ENCODE results near the gene LRP2BP.
"Not testable (repeated sequence)": the region's sequence is repeated elsewhere in the genome, so short reads cannot be mapped to it uniquely, and the experiment has no call there.

Gene LRP2BP

GRCh38 chr4:185395956-185396723 lies 416 bp upstream of the LRP2BP start:
- peak; percentile 92 to 93 for DNase-seq (ENCODE audit: low read depth in 2 of 2)

GRCh38 chr4:185394568-185395237 lies 1.0 kb downstream of the LRP2BP start:
- DNase-seq (ENCODE audit: low read depth in 2 of 2) = no peak

DNA sequence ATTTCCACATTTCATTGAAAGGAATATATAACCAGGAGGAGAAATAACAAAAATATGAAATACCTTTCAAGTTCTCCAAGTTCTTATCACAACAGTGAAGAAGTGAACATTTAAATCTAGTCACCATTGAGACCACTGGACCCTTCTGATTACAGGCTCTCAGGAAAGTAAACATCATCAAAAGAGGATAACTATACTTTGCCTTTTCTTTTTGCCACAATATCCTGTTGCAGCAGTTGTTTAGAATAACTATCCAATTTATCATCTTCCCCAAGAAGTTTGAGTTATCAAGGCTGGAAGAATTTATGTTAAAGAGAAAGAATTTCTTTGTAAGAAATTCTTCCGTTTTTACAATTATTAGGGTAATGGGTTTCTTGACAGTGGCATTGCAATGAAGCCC lies 3.6 kb downstream of the LRP2BP start:
- DNase-seq (ENCODE audit: low read depth in 2 of 2) = no peak

DNA sequence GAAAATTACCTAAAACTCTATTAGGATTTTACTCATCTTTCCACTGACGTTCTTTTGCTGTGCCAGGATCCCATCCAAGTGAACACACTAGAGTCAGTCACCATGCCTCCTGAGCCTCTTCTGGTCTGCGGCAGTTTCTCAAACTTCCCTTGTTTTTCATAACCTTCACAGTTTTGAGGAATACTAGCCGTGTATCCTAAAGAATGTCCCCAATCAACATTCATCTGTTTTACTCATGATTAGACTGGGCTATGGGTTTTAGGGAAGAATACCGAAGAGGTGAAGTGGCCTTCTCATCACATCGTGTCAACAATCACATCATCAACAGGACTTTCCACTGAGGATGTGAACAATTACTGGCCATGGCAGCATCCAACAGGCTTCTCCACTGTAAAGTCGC lies 4.8 kb downstream of the LRP2BP start:
- DNase-seq (ENCODE audit: low read depth in 2 of 2) = no peak

- no peak for DNase-seq (ENCODE audit: low read depth in 2 of 2)
Observed at GRCh38 chr4:185387957-185388356, 7.8 kb downstream of the LRP2BP start.

- no peak for DNase-seq (ENCODE audit: low read depth in 2 of 2)
Observed at GRCh38 chr4:185384930-185385331, 10.8 kb downstream of the LRP2BP start.

- DNase-seq (ENCODE audit: low read depth in 2 of 2) = no peak
Observed at GRCh38 chr4:185384061-185384460, 11.7 kb downstream of the LRP2BP start.

DNA sequence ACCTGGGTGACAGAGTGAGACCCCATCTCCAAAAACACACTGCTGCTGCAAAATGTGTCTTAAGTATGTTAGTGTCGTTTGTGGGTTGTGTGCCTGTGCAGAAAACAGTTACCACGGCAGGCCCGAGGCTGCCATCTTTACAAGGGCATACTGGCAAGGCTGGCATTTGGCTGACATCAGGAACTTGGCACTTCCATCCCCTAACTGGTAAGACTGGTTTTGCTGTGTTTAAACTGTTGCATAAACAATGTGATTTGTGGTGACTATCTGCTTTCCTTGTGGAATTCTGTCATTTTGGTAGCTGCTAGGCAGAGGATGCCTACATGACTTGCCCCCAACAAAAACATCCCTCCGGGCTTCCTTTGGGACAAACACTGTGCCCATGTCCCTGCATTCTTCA lies 12.3 kb downstream of the LRP2BP start:
- DNase-seq (ENCODE audit: low read depth in 2 of 2) = no peak

GRCh38 chr4:185382754-185383153 lies 13.0 kb downstream of the LRP2BP start:
- no peak for DNase-seq (ENCODE audit: low read depth in 2 of 2)

GRCh38 chr4:185381288-185382196 lies 14.2 kb downstream of the LRP2BP start:
- DNase-seq (ENCODE audit: low read depth in 2 of 2) = no peak

GRCh38 chr4:185380320-185380719 lies 15.4 kb downstream of the LRP2BP start:
- no peak for DNase-seq (ENCODE audit: low read depth in 2 of 2)

DNA sequence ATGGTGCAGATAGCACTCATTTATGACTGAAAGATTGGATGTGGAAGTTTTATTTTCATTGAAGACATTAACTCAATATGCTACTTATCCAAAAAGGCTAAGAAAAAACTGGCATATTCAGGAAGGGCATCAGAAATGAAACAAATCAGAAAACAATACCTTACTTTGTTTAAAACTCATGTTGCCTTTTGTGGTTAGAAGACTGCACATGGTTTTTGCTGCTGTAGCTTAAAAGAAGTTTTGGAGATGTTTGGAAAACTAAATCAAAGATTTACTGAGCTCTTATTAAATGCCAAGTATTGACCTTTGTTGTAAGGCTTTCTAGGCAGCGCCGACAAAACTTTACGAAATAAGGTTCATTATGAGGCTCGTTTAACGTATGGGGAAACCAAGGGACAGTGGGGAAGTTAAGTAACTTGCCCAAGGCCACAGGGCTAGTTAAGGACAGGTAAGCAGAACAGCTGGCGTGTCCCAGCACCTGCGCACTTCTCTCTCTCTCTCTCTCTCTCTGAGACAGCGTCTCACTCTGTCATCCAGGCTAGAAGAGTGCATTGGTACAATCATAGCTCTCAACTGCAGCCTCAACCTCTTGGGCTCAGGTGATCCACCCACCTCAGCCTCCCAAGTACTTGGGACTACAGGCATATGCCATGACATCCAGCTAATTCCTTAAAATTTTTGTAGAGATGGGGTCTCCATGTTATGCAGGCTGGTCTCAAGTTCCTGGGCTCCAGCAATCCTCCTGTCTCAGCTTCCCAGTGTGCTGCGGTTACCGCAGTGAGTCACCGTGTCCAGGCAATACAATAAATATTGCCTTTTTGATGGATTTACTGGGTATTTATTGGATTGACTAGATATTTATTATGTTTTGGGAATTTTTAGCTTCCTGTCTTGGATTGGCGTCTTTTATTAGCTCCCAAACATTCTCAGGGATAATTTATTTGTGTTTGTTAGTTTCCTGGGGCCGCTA lies 16.1 kb downstream of the LRP2BP start:
- DNase-seq (ENCODE audit: low read depth in 2 of 2) = no peak

DNA sequence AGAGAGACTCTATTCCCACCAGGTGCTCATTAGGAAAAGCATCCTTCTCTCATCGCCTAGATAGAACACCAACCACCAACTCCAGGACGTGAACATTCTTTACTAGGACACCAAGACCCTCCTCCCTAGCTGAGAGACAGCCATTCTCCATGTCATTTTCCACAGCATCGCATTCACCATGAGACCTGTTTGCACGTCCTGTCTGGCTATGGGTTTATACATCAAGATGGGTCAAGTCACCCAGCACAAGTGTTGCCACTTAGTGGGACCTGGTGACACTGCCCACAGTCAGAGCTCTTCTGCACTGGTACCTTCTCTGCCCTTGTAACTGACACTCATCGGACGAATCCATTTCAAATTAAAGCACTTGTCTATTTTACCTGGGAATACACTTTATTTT lies 17.5 kb downstream of the LRP2BP start:
- DNase-seq (ENCODE audit: low read depth in 2 of 2) = no peak

DNA sequence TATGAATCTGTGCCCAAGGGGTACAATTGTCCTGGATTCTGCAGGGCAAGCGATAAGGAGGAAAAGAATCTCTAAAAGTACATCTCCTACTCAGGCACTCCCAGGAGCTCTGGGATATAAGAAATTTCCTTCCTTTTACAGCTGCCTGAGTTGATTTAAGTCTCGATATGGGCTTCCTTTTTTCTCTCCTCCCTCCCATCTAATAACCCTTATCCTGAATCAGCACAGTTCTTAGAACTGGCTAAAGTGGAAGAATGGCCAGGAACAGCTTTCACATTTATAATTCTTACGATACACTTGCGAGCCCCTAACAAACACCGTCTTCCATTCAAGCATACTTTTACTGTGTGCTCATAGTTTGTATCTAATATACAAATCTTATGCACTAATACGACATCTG lies 21.2 kb downstream of the LRP2BP start:
- no peak for DNase-seq (ENCODE audit: low read depth in 2 of 2)

DNA sequence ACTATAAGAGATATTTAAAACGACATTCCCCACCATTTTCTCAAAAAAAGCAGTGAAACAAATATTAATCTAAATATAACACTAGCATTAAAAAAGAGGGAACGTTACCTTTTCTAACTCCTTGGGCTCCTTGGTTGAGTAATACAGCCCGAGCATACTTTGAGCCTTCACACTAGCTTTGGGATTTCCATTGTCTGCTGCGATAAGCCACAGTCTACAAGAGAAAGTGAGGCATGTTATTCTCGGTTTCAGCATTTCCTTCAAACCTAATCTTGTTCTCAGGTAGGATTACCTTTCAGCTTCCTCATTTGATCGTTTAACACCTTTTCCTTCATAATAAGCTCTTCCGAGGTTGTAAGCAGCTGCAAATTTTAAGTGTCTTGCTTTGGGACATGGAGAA lies 21.7 kb downstream of the LRP2BP start:
- DNase-seq (ENCODE audit: low read depth in 2 of 2) = no peak

- no peak for DNase-seq (ENCODE audit: low read depth in 2 of 2)
Observed at GRCh38 chr4:185371702-185372101, 24.0 kb downstream of the LRP2BP start.

GRCh38 chr4:185370268-185370949 lies 25.3 kb downstream of the LRP2BP start:
- no peak for DNase-seq (ENCODE audit: low read depth in 2 of 2)

- no peak for DNase-seq (ENCODE audit: low read depth in 2 of 2)
Observed at GRCh38 chr4:185369731-185370130, 26.0 kb downstream of the LRP2BP start.

DNA sequence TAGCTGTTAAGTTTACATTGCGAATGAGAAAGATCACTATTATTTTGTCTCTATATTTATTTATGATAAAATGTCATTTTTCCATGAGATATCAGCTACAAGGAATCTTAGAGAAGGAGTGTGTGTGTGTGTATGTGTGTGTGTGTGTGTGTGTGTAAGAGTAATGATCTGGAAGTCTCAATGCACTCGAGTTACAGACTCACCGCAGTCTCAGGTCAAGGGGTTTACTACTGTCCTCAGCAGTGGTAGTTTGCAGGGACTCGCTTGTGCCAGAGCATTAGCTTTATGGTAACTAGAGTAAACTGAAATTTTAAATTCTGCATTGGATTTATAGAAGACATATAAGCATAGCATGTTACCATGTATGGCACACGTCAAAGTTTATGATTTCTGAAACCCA lies 30.8 kb downstream of the LRP2BP start:
- no peak for DNase-seq (ENCODE audit: low read depth in 2 of 2)

- no peak for DNase-seq (ENCODE audit: low read depth in 2 of 2)
Observed at GRCh38 chr4:185363251-185363650, 32.5 kb downstream of the LRP2BP start.

- not testable (repeated sequence) for DNase-seq (ENCODE audit: low read depth in 2 of 2)
Observed at GRCh38 chr4:185362570-185362969, 33.2 kb downstream of the LRP2BP start.

Data from stimulated activated CD4-positive, alpha-beta T cell treated with anti-CD3 and anti-CD28 coated beads, Interleukin-12 subunit alpha, Interleukin-12 subunit beta, amount 100 ng/mL, for 24 hours (primary cell).